HG03196 (cell line): ENCODE data around the gene LTBP2.

Source experiments
- ATAC-seq: cut with Tn5 transposase; IDR thresholded peaks from one replicate; pipeline ENCODE4 v1.9.1; 2021; ENCODE audit not compliant: unreplicated experiment

The LTBP2 gene

GRCh38 chr14:74491956-74492775 is 119.9 kb downstream of the LTBP2 start:
- ATAC-seq, result no peak

- no peak for ATAC-seq
These were observed 121.6 kb downstream of the LTBP2 start for GRCh38 chr14:74490486-74490885.

- ATAC-seq, result no peak
These were observed 123.1 kb downstream of the LTBP2 start for GRCh38 chr14:74488786-74489397.

- ATAC-seq, result no peak
These were observed 125.9 kb downstream of the LTBP2 start for GRCh38 chr14:74486164-74486563.

GRCh38 chr14:74483321-74483720 is 128.7 kb downstream of the LTBP2 start:
- ATAC-seq, result no peak

GRCh38 chr14:74482571-74482970 is 129.5 kb downstream of the LTBP2 start:
- no peak for ATAC-seq

GRCh38 chr14:74480046-74480445 is 132.0 kb downstream of the LTBP2 start:
- ATAC-seq, result no peak

GRCh38 chr14:74478996-74479635 is 132.9 kb downstream of the LTBP2 start:
- ATAC-seq, result no peak

GRCh38 chr14:74476607-74477006 is 135.4 kb downstream of the LTBP2 start:
- no peak for ATAC-seq

- no peak for ATAC-seq
These were observed 135.9 kb downstream of the LTBP2 start for GRCh38 chr14:74476107-74476506.

- no peak for ATAC-seq
These were observed 136.4 kb downstream of the LTBP2 start for GRCh38 chr14:74475678-74476077.

GRCh38 chr14:74474376-74474775 is 137.7 kb downstream of the LTBP2 start:
- ATAC-seq, result no peak

GRCh38 chr14:74472601-74473000 is 139.4 kb downstream of the LTBP2 start:
- ATAC-seq, result no peak

- no peak for ATAC-seq
These were observed 142.2 kb downstream of the LTBP2 start for GRCh38 chr14:74469548-74470518.

GRCh38 chr14:74468513-74468912 is 143.5 kb downstream of the LTBP2 start:
- no peak for ATAC-seq

- no peak for ATAC-seq
These were observed 146.7 kb downstream of the LTBP2 start for GRCh38 chr14:74465335-74465734.

GRCh38 chr14:74464785-74465184 is 147.3 kb downstream of the LTBP2 start:
- no peak for ATAC-seq

GRCh38 chr14:74463697-74464096 is 148.3 kb downstream of the LTBP2 start:
- ATAC-seq, result no peak

- no peak for ATAC-seq
These were observed 149.0 kb downstream of the LTBP2 start for GRCh38 chr14:74462993-74463392.

GRCh38 chr14:74459976-74460375 is 152.1 kb downstream of the LTBP2 start:
- ATAC-seq, result no peak
